SKM-1 treated with dmso at 0.1 percent for 144 hours (cell line): Measurements from ENCODE around the gene CDC42EP1.
"Not testable (repeated sequence)": the region's sequence is repeated elsewhere in the genome, so short reads cannot be mapped to it uniquely, and the experiment has no call there.

ENCODE experiments used
- DNase-seq: peaks from one replicate; lab custom pipeline; 2025; ENCODE audit not compliant: unreplicated experiment; lab: John Stamatoyannopoulos, UW

The CDC42EP1 gene

GRCh38 chr22:37609240-37610152, 49.2 kb downstream of the CDC42EP1 start:
- DNase-seq = no peak

GRCh38 chr22:37610153-37610475, 49.8 kb downstream of the CDC42EP1 start:
- DNase-seq = not testable (repeated sequence)

GRCh38 chr22:37610480-37611129, 50.3 kb downstream of the CDC42EP1 start:
- no peak for DNase-seq

- no peak for DNase-seq
Measured at GRCh38 chr22:37611207-37611606, 50.9 kb downstream of the CDC42EP1 start.

GRCh38 chr22:37616201-37617083, 56.2 kb downstream of the CDC42EP1 start:
- no peak for DNase-seq

GRCh38 chr22:37617431-37617830, 57.2 kb downstream of the CDC42EP1 start:
- no peak for DNase-seq

GRCh38 chr22:37618072-37618656, 57.9 kb downstream of the CDC42EP1 start:
- DNase-seq = no peak

- no peak for DNase-seq
Measured at GRCh38 chr22:37618674-37619073, 58.4 kb downstream of the CDC42EP1 start.
